B cell (primary cell): ENCODE measurements around the gene B3GALT6. TPM values are rescaled to one million over a fixed set of nuclear protein-coding genes. Genes with fewer than 3 reads are reported as not detected.

Source experiments
- ATAC-seq: fragments of 200-7000 bp; cut with Tn5 transposase; one replicate; pipeline ENCODE4 v1.10.0; 2021; ENCODE audit warnings: low read depth, mild to moderate bottlenecking, moderate number of reproducible peaks, moderate library complexity
- CTCF ChIA-PET: fragments of 350-600 bp; sonication (Branson Sonifier 250); formaldehyde crosslinking; loops from one replicate; lab custom pipeline; 2021; ENCODE audit warnings: antibody characterized with exemption, inconsistent platforms; lab: Charles Lee
- POLR2A ChIA-PET: fragments of 350-600 bp; sonication (Branson Sonifier 250); formaldehyde crosslinking; loops from one replicate; lab custom pipeline; 2021; ENCODE audit warnings: antibody characterized with exemption; lab: Charles Lee
- DNase-seq: peaks from one replicate; pipeline ENCODE4 v3.0.0; 2013
- H2AFZ ChIP-seq: 2 replicates; pipeline ENCODE4 v1.6.1; 2012; ENCODE audit warnings: mild to moderate bottlenecking, low read depth, low read length; ENCODE audit not compliant: insufficient read depth, poor library complexity, severe bottlenecking
- H3K27ac ChIP-seq, 2 donors: 1 replicate in 1 of 2; 2 replicates in 1 of 2; pipeline ENCODE4 v1.5.1; 2012 to 2013; ENCODE audit warnings: low read length in 2 of 2, mild to moderate bottlenecking in 2 of 2, moderate library complexity in 1 of 2
- H3K27me3 ChIP-seq, 4 experiments: fragments of 200-600 bp in 1 of 4; sonication (generic) in 1 of 4; replicated peaks in 1 of 4; 1 replicate in 2 of 4; 2 replicates in 2 of 4; pipeline versions ENCODE4 v1.6.1 to v1.7.0; 2013 to 2016; ENCODE audit warnings: low read length in 3 of 4, mild to moderate bottlenecking in 2 of 4, mixed read lengths in 1 of 4, moderate library complexity in 1 of 4; ENCODE audit not compliant: insufficient read depth in 4 of 4, control insufficient read depth in 3 of 4; ENCODE audit errors: control extremely low read depth in 1 of 4
- H3K36me3 ChIP-seq, 2 experiments: replicated peaks in 1 of 2; 1 replicate in 1 of 2; 2 replicates in 1 of 2; pipeline versions ENCODE4 v1.6.1 to v1.7.1; 2013; ENCODE audit warnings: low read length in 1 of 2; ENCODE audit not compliant: insufficient read depth in 2 of 2, control insufficient read depth in 1 of 2; ENCODE audit errors: control extremely low read depth in 1 of 2, extremely low read depth in 1 of 2
- H3K4me1 ChIP-seq, 2 donors: fragments of 200-600 bp in 1 of 2; sonication (generic) in 1 of 2; 1 replicate in 1 of 2; 2 replicates in 1 of 2; pipeline versions ENCODE4 v1.5.1 to v1.6.1; 2013 to 2017; ENCODE audit warnings: low read length in 2 of 2; ENCODE audit not compliant: control insufficient read depth in 2 of 2, insufficient read depth in 2 of 2
- H3K4me2 ChIP-seq: replicated peaks from 2 replicates; pipeline ENCODE3; 2012; ENCODE audit warnings: mild to moderate bottlenecking, low read depth, low read length; ENCODE audit not compliant: poor library complexity, severe bottlenecking
- H3K4me3 ChIP-seq, 5 experiments: fragments of 200-600 bp in 1 of 5; sonication (generic) in 1 of 5; 1 replicate in 3 of 5; 2 replicates in 2 of 5; pipeline versions ENCODE4 v1.5.1 to v1.7.0; 2011 to 2016; ENCODE audit warnings: low read length in 4 of 5, mild to moderate bottlenecking in 4 of 5, low read depth in 2 of 5, control low read depth in 1 of 5, moderate library complexity in 1 of 5; ENCODE audit not compliant: insufficient read depth in 1 of 5; ENCODE audit errors: control extremely low read depth in 1 of 5, extremely low read depth in 1 of 5
- H3K79me2 ChIP-seq: fragments of 200-600 bp; sonication (generic); one replicate; pipeline ENCODE4 v1.6.0; 2016; ENCODE audit warnings: low read length; ENCODE audit not compliant: control insufficient read depth, insufficient read depth
- H3K9ac ChIP-seq: fragments of 200-600 bp; sonication (generic); 2 replicates; pipeline ENCODE4 v1.6.1; 2017; ENCODE audit warnings: mild to moderate bottlenecking, low read length, moderate library complexity
- H3K9me3 ChIP-seq, 3 donors: one replicate each; pipeline versions ENCODE4 v1.6.1 to v1.7.1; 2013; ENCODE audit warnings: low read length in 2 of 3; ENCODE audit not compliant: control insufficient read depth in 2 of 3, insufficient read depth in 1 of 3; ENCODE audit errors: control extremely low read depth in 1 of 3
- H4K20me1 ChIP-seq: 2 replicates; pipeline ENCODE4 v1.6.0; 2012; ENCODE audit warnings: mild to moderate bottlenecking, low read length; ENCODE audit not compliant: insufficient read depth, control insufficient read depth, poor library complexity, severe bottlenecking
- H3K27ac Mint-ChIP-seq: one replicate; pipeline ENCODE4 v1.8.0; 2021; ENCODE audit warnings: mixed read lengths
- H3K27me3 Mint-ChIP-seq: one replicate; pipeline ENCODE4 v1.8.0; 2021; ENCODE audit warnings: mixed read lengths
- H3K4me1 Mint-ChIP-seq: one replicate; pipeline ENCODE4 v1.8.0; 2021; ENCODE audit warnings: mixed read lengths
- H3K4me3 Mint-ChIP-seq: one replicate; pipeline ENCODE4 v1.8.0; 2021; ENCODE audit warnings: mixed read lengths
- H3K9me3 Mint-ChIP-seq: one replicate; pipeline ENCODE4 v1.8.0; 2022; ENCODE audit warnings: mixed read lengths; ENCODE audit not compliant: insufficient read depth
- CTCF ChIP-seq: fragments of 200-600 bp; IDR thresholded peaks from one replicate; pipeline ENCODE4 v1.8.0; 2022; ENCODE audit warnings: antibody characterized with exemption, mild to moderate bottlenecking
- EZH2 ChIP-seq: IDR thresholded peaks from 2 replicates; pipeline ENCODE4 v1.6.1; 2012; ENCODE audit warnings: borderline replicate concordance, low read depth, mild to moderate bottlenecking, moderate library complexity, low read length; ENCODE audit not compliant: insufficient read depth, poor library complexity, severe bottlenecking
- WGBS: methylation state at CpG from one replicate; pipeline ENCODE4 v1.1.5; 2013; ENCODE audit warnings: missing lambda C conversion rate; ENCODE audit not compliant: insufficient coverage; 5-methylcytosine and 5-hydroxymethylcytosine counted together
- intact Hi-C: fragments of 100-400 bp; cut with micrococcal nuclease; formaldehyde crosslinking; loops from one replicate; pipeline ENCODE4 v1.10.0; 2022
- polyA plus RNA-seq: library from polyadenylated mRNA; depleted of rRNA; stranded (reverse); fragments of >200 nt; gene quantifications from 2 replicates; pipeline ENCODE4 v1.2.3, GENCODE V29; 2012
- total RNA-seq, 2 donors: library from RNA; stranded (reverse); fragments of 120-200 nt in 1 of 2; gene quantifications; 1 replicate in 1 of 2; 2 replicates in 1 of 2; pipeline versions ENCODE4 v1.2.3 to v1.2.4, GENCODE V29; 2013 to 2022

Gene B3GALT6
- total and polyA plus RNA-seq, 2 donors (not counting 1 experiment from before 2014, with no cell fraction given): 5.9 to 21.0 TPM

- H4K20me1 ChIP-seq: peaks cover 43% of the 10 kb centered on the region
- H3K9me3 Mint-ChIP-seq: no peaks in the 10 kb centered on the region
- H3K36me3 ChIP-seq: peaks cover 0 to 4% of the 10 kb centered on the region in 2 experiments
- H3K9ac ChIP-seq: peak within 1 kb of the TSS; percentile 87
- POLR2A ChIA-PET: interaction anchor here (0.5 to 1.5 kb wide), 8 partner anchors 12 to 314 kb away, joined by 3 to 8 read pairs (median 4); partner anchors contain the start of genes AURKAIP1, CCNL2, ISG15 and MRPL20
- TF ChIP-seq EZH2 (no peak), CTCF (no peak)
- ATAC-seq: peak; percentile 98
- peak within 1 kb of the TSS; percentile 3 to 84 (median 77) for H3K4me3 ChIP-seq
- H3K4me1 Mint-ChIP-seq: peaks cover 36% of the 10 kb centered on the region
- no peaks in the 10 kb centered on the region for H3K9me3 ChIP-seq
- H3K27ac Mint-ChIP-seq: peak within 1 kb of the TSS; percentile 76
- intact Hi-C loops: loop anchor here (1.0 kb wide), 4 partner anchors 32 to 157 kb away; partner anchors contain the start of genes AURKAIP1, C1orf159, CPTP and INTS11
- no peaks in the 10 kb centered on the region for H3K27me3 Mint-ChIP-seq
- no peaks in the 10 kb centered on the region for H3K27me3 ChIP-seq
- H3K4me2 ChIP-seq: peak within 1 kb of the TSS; percentile 93
- CTCF ChIA-PET: interaction anchor here (0.6 to 1.4 kb wide), 5 partner anchors 17 to 157 kb away, joined by 3 to 4 read pairs (median 3); partner anchors contain the start of gene AURKAIP1
- peak within 1 kb of the TSS; percentile 88 for H3K4me3 Mint-ChIP-seq
- H3K79me2 ChIP-seq: peaks cover 47% of the 10 kb centered on the region
- H3K4me1 ChIP-seq: peaks cover 29 to 38% of the 10 kb centered on the region in 2 donors
- peak; percentile 94 for DNase-seq
- peak within 1 kb of the TSS; percentile 24 to 77 for H3K27ac ChIP-seq
- under 1% methylated on average over 90 of the region's 105 CpGs for WGBS
- H2AFZ ChIP-seq: peak within 1 kb of the TSS; percentile 98
Measured at GRCh38 chr1:1273512-1274298, 41.7 kb downstream of the B3GALT6 start, which contains the start of gene UBE2J2. Gene UBE2J2, minus strand, starts transcription at chr1:1273854. Its CDS starts 5,862 bp downstream, at chr1:1267992.
